Kidney (tissue), 14 donors: ENCODE data around the gene GPHA2. TPM values are rescaled to one million over a fixed set of nuclear protein-coding genes. Genes with fewer than 3 reads are reported as not detected.

ENCODE experiments used
- DNase-seq, 5 donors: peaks; one replicate each; pipeline ENCODE4 v3.0.0-alpha.2; 2013 to 2020
- FAIRE-seq: peaks from 2 replicates; lab custom pipeline; 2012; peaks lifted over from hg19 to GRCh38; lab: Jason Lieb, UNC
- H3K27ac ChIP-seq, 2 donors: one replicate each; pipeline ENCODE4 v1.7.0; 2013; ENCODE audit warnings: low read depth in 2 of 2, low read length in 2 of 2, inconsistent platforms in 1 of 2
- H3K27me3 ChIP-seq: one replicate; pipeline ENCODE4 v1.7.1; 2013; ENCODE audit warnings: low read length, inconsistent platforms; ENCODE audit not compliant: control insufficient read depth, insufficient read depth
- H3K36me3 ChIP-seq, 3 donors: one replicate each; pipeline versions ENCODE4 v1.7.0 to v1.7.1; 2013; ENCODE audit warnings: low read length in 3 of 3, control low read depth in 1 of 3, inconsistent platforms in 1 of 3; ENCODE audit not compliant: insufficient read depth in 3 of 3, control insufficient read depth in 2 of 3
- H3K4me1 ChIP-seq, 3 donors: one replicate each; pipeline versions ENCODE4 v1.7.0 to v1.7.1; 2013; ENCODE audit warnings: low read length in 3 of 3, inconsistent platforms in 1 of 3, low read depth in 1 of 3; ENCODE audit not compliant: control insufficient read depth in 2 of 3, insufficient read depth in 2 of 3
- H3K4me3 ChIP-seq, 3 donors: one replicate each; pipeline versions ENCODE4 v1.7.0 to v1.8.1; 2013; ENCODE audit warnings: low read length in 3 of 3, control low read depth in 1 of 3, inconsistent platforms in 1 of 3
- H3K9ac ChIP-seq, 3 donors: one replicate each; pipeline versions ENCODE4 v1.7.0 to v1.7.1; 2013; ENCODE audit warnings: low read length in 3 of 3, control low read depth in 1 of 3, inconsistent platforms in 1 of 3
- H3K9me3 ChIP-seq, 3 donors: one replicate each; pipeline versions ENCODE4 v1.7.0 to v1.7.1; 2013; ENCODE audit warnings: low read length in 3 of 3, control low read depth in 1 of 3, inconsistent platforms in 1 of 3; ENCODE audit not compliant: control insufficient read depth in 2 of 3, insufficient read depth in 1 of 3
- CTCF ChIP-seq: IDR thresholded peaks from 3 replicates; pipeline ENCODE4 v1.5.1; 2012; ENCODE audit warnings: mild to moderate bottlenecking, moderate library complexity, borderline replicate concordance; ENCODE audit not compliant: insufficient read depth; ENCODE audit errors: extremely low read depth
- intact Hi-C: fragments of 100-400 bp; cut with DNase I; formaldehyde crosslinking; loops from one replicate; pipeline ENCODE4 v1.11.1; 2022
- polyA plus RNA-seq: library from polyadenylated mRNA; stranded (reverse); fragments of 350-450 nt; fragmentation: Illumina TruSeq; extraction: RNeasy Lipid Tissue Mini Kit (QIAGEN cat#74804); gene quantifications from one replicate; pipeline ENCODE4 v1.2.3, GENCODE V29; 2014; ENCODE audit warnings: low read depth, low replicate concordance; ENCODE audit not compliant: insufficient read depth
- total RNA-seq: library from RNA; stranded (reverse); fragmentation: NEBNext Ultra II Directional; extraction: Animal tissue kit (Norgen Biotek cat#: 25700); gene quantifications from one replicate; pipeline ENCODE4 v1.2.1, GENCODE V29; 2021
- donor health status: control.
- donor health status: control.
- donor health status: control.
- donor health status: control.
- donor health status: control.
- donor health status: DM: yes; HTN: yes; CAD: no.
- donor health status: Normal renal cell carcinoma (clear cell type).

The GPHA2 gene
- total and polyA plus RNA-seq, 2 donors from 2014 or later = 0.99 TPM; not detected in 1

GRCh38 chr11:64930340-64930739 lies 5.4 kb downstream of the GPHA2 start:
- intact Hi-C loops = loop anchor here (10.0 kb wide), 1 partner anchor 64 kb away; the partner anchor contains the start of gene BATF2
- Histone ChIP-seq H3K4me1 (peaks cover 0 to 8% (median 0%) of the 10 kb centered on the region in 3 donors), H3K27me3 (no peaks in the 10 kb centered on the region), H3K9me3 (no peaks in the 10 kb centered on the region), H3K4me3 (no peak overlapping the region), H3K36me3 (peaks cover 0 to 41% (median 23%) of the 10 kb centered on the region in 3 donors), H3K9ac (no peak overlapping the region), H3K27ac (no peak overlapping the region)
- DNase-seq (peak in 1 of 5 donors; percentile 26), FAIRE-seq (no peak)
- no peak for TF ChIP-seq CTCF

GRCh38 chr11:64929625-64930024 lies 6.1 kb downstream of the GPHA2 start:
- H3K4me1 ChIP-seq = peaks cover 0 to 13% (median 0%) of the 10 kb centered on the region in 3 donors
- no peak overlapping the region for H3K9ac ChIP-seq
- FAIRE-seq (no peak), DNase-seq (no peak)
- no peaks in the 10 kb centered on the region for H3K27me3 ChIP-seq
- intact Hi-C loops = loop anchor here (10.0 kb wide), 1 partner anchor 65 kb away; the partner anchor contains the start of gene BATF2
- H3K9me3 ChIP-seq = no peaks in the 10 kb centered on the region
- no peak overlapping the region for H3K27ac ChIP-seq
- peaks cover 0 to 41% (median 23%) of the 10 kb centered on the region in 3 donors for H3K36me3 ChIP-seq
- no peak overlapping the region for H3K4me3 ChIP-seq
- TF ChIP-seq CTCF = no peak

GRCh38 chr11:64928957-64929356 lies 6.7 kb downstream of the GPHA2 start:
- DNase-seq (no peak), FAIRE-seq (no peak)
- no peak overlapping the region for H3K4me3 ChIP-seq
- peaks cover 0 to 13% (median 0%) of the 10 kb centered on the region in 3 donors for H3K4me1 ChIP-seq
- no peak overlapping the region for H3K9ac ChIP-seq
- peaks cover 0 to 41% (median 23%) of the 10 kb centered on the region in 3 donors for H3K36me3 ChIP-seq
- no peak overlapping the region for H3K27ac ChIP-seq
- no peak for TF ChIP-seq CTCF
- no peaks in the 10 kb centered on the region for H3K27me3 ChIP-seq
- H3K9me3 ChIP-seq = no peaks in the 10 kb centered on the region
- intact Hi-C loops = no loop called here

- H3K4me3 ChIP-seq = no peak overlapping the region
- no peak overlapping the region for H3K9ac ChIP-seq
- FAIRE-seq (no peak), DNase-seq (peak in 2 of 5 donors; percentile 41 to 75)
- H3K9me3 ChIP-seq = no peaks in the 10 kb centered on the region
- peaks cover 0 to 17% (median 0%) of the 10 kb centered on the region in 3 donors for H3K4me1 ChIP-seq
- no peak overlapping the region for H3K27ac ChIP-seq
- intact Hi-C loops = no loop called here
- H3K36me3 ChIP-seq = peaks cover 0 to 27% (median 10%) of the 10 kb centered on the region in 3 donors
- H3K27me3 ChIP-seq = no peaks in the 10 kb centered on the region
- TF ChIP-seq CTCF = no peak
Measured at GRCh38 chr11:64926689-64927088, 9.0 kb downstream of the GPHA2 start.
